HepG2 (cell line): ENCODE data around the gene PDHA1. TPM values are rescaled to one million over a fixed set of nuclear protein-coding genes. Genes with fewer than 3 reads are reported as not detected.

Experiments used
- AGO2 ChIP-seq: fragments of 200-400 bp; formaldehyde crosslinking; optimal IDR thresholded peaks from 2 replicates; pipeline ENCODE3; 2017; ENCODE audit warnings: mild to moderate bottlenecking, low read depth, low read length, moderate library complexity
- ARID5B ChIP-seq: IDR thresholded peaks from 2 replicates; pipeline ENCODE4 v1.4.0; 2020; ENCODE audit warnings: mild to moderate bottlenecking, missing genetic modification reagents
- ATF1 ChIP-seq: IDR thresholded peaks from 2 replicates; pipeline ENCODE4 v1.6.1; 2016; ENCODE audit warnings: mild to moderate bottlenecking, control low read depth
- FOXP1 ChIP-seq, 2 experiments: fragments of 450-650 bp in 1 of 2; IDR thresholded peaks; 2 replicates each; pipeline ENCODE4 v1.6.1; 2017 to 2018; ENCODE audit warnings: antibody characterized with exemption in 1 of 2
- MAX ChIP-seq: IDR thresholded peaks from 2 replicates; pipeline ENCODE4 v1.6.1; 2012; ENCODE audit warnings: inconsistent platforms
- MZF1 ChIP-seq: sonication (generic); formaldehyde crosslinking; IDR thresholded peaks from 2 replicates; pipeline ENCODE4 v1.8.1; 2023; ENCODE audit warnings: mild to moderate bottlenecking, missing genetic modification reagents, borderline replicate concordance
- NFAT5 ChIP-seq: sonication (generic); formaldehyde crosslinking; IDR thresholded peaks from 2 replicates; pipeline ENCODE4 v1.4.0; 2020; ENCODE audit warnings: missing genetic modification reagents
- PRDM10 ChIP-seq: sonication (generic); formaldehyde crosslinking; IDR thresholded peaks from 2 replicates; pipeline ENCODE4 v1.4.0; 2020; ENCODE audit warnings: low read depth, missing genetic modification reagents
- YEATS2 ChIP-seq: sonication (generic); formaldehyde crosslinking; IDR thresholded peaks from 2 replicates; pipeline ENCODE4 v1.4.0; 2020; ENCODE audit warnings: missing genetic modification reagents, borderline replicate concordance
- ZFX ChIP-seq: sonication (generic); formaldehyde crosslinking; IDR thresholded peaks from 2 replicates; pipeline ENCODE4 v1.4.0; 2020; ENCODE audit warnings: mild to moderate bottlenecking, low read depth, missing genetic modification reagents, moderate library complexity
- ZFY ChIP-seq: sonication (generic); formaldehyde crosslinking; IDR thresholded peaks from 2 replicates; pipeline ENCODE4 v1.4.0; 2020; ENCODE audit warnings: missing genetic modification reagents
- ZGPAT ChIP-seq: IDR thresholded peaks from 2 replicates; pipeline ENCODE4 v1.6.1; 2016; ENCODE audit warnings: mild to moderate bottlenecking
- ZMYM4 ChIP-seq: sonication (generic); formaldehyde crosslinking; IDR thresholded peaks from 2 replicates; pipeline ENCODE4 v1.8.1; 2023; ENCODE audit warnings: mild to moderate bottlenecking, missing genetic modification reagents
- polyA plus RNA-seq, 8 experiments: library from polyadenylated mRNA; depleted of rRNA in 3 of 8; stranded (reverse) in 7 of 8; unstranded in 1 of 8; fragments of >200 nt; fragmentation: Illumina TruSeq in 4 of 8; extraction: Trizol in 4 of 8; gene quantifications; 2 replicates each; pipeline versions ENCODE4 v1.2.1 to v1.2.3, GENCODE V29; 2011 to 2016; ENCODE audit warnings: low read depth in 4 of 8, missing spikeins in 1 of 8, mixed read lengths in 1 of 8; ENCODE audit not compliant: insufficient read depth in 1 of 8
- total RNA-seq, 5 experiments: library from RNA; depleted of rRNA; stranded (reverse); fragments of >200 nt; fragmentation: Illumina TruSeq; extraction: Trizol; gene quantifications; 2 replicates each; pipeline ENCODE4 v1.2.3, GENCODE V29; 2016; ENCODE audit warnings: low read depth in 1 of 5

The PDHA1 gene
- total and polyA plus RNA-seq, 2 of the 13 experiments (the other 11 are each of a cell fraction or from before 2014, with no cell fraction given), result 177 to 249 TPM

GRCh38 chrX:19343535-19344408, at the start of gene PDHA1 (continued):
- TF ChIP-seq ARID5B (CRISPR knock-in tag) (peak; percentile 7; the same call in 1 of the 2 replicates), ATF1 (CRISPR knock-in tag) (peak; percentile 90), ZMYM4 (CRISPR knock-in tag) (peak; percentile 23; the same call in 1 of the 2 replicates), YEATS2 (peak; percentile 62; the same call in 1 of the 2 replicates), MAX (peak; percentile 54), ZFY (peak; percentile 80), ZFX (CRISPR knock-in tag) (peak; percentile 77), PRDM10 (CRISPR knock-in tag) (no peak), NFAT5 (no peak), ZGPAT (CRISPR knock-in tag) (peak; percentile 61; the same call in 1 of the 2 replicates), FOXP1 (IDR thresholded peaks at IDR 0.05) (no peak), FOXP1 (CRISPR knock-in tag; IDR thresholded peaks at IDR 0.05) (no peak), AGO2 (peak; percentile 56), MZF1 (CRISPR knock-in tag) (no peak)
